Uterus (tissue), 2 donors: ENCODE measurements around the gene CRYBG1.

ENCODE experiments used
- CTCF ChIP-seq, 4 experiments: fragments of 200-600 bp in 2 of 4; fragments of 450-650 bp in 2 of 4; sonication (generic) in 2 of 4; IDR thresholded peaks; one replicate each; pipeline ENCODE4 v1.5.1; 2016 to 2019; ENCODE audit warnings: antibody characterized with exemption in 4 of 4, mild to moderate bottlenecking in 2 of 4, moderate library complexity in 1 of 4
- POLR2A ChIP-seq, 2 donors: fragments of 450-650 bp; IDR thresholded peaks; one replicate each; pipeline ENCODE4 v1.6.1; 2016; ENCODE audit warnings: antibody characterized with exemption in 2 of 2, mild to moderate bottlenecking in 1 of 2, moderate library complexity in 1 of 2

- no peak for TF ChIP-seq POLR2A (IDR thresholded peaks at IDR 0.05)
- no peak for TF ChIP-seq CTCF (IDR thresholded peaks at IDR 0.05)
These were observed 113.9 kb downstream of the CRYBG1 start for GRCh38 chr6:106474466-106474865.
